CD14-positive monocyte (primary cell): ENCODE data around the gene BAG5. TPM values are rescaled to one million over a fixed set of nuclear protein-coding genes. Genes with fewer than 3 reads are reported as not detected.

Experiments used
- DNase-seq, 3 donors: peaks; one replicate each; pipeline ENCODE4 v3.0.0-alpha.2; 2011 to 2022
- H2AFZ ChIP-seq: 2 replicates; pipeline ENCODE4 v1.6.0; 2012; ENCODE audit warnings: mild to moderate bottlenecking, low read depth, low read length, inconsistent platforms; ENCODE audit not compliant: insufficient read depth, poor library complexity, severe bottlenecking
- H3K27ac ChIP-seq, 2 donors: 1 replicate in 1 of 2; 2 replicates in 1 of 2; pipeline ENCODE4 v1.5.1; 2012 to 2013; ENCODE audit warnings: low read length in 2 of 2, control low read depth in 1 of 2, inconsistent platforms in 1 of 2, low read depth in 1 of 2, mild to moderate bottlenecking in 1 of 2
- H3K27me3 ChIP-seq, 2 donors: one replicate each; pipeline versions ENCODE4 v1.6.0 to v1.6.1; 2011 to 2013; ENCODE audit warnings: low read length in 2 of 2; ENCODE audit not compliant: control insufficient read depth in 2 of 2, insufficient read depth in 2 of 2
- H3K36me3 ChIP-seq, 2 donors: replicated peaks in 1 of 2; 1 replicate in 1 of 2; 2 replicates in 1 of 2; pipeline versions ENCODE4 v1.5.1 to v1.6.1; 2012 to 2013; ENCODE audit warnings: low read length in 2 of 2, control low read depth in 1 of 2, inconsistent platforms in 1 of 2, mild to moderate bottlenecking in 1 of 2; ENCODE audit not compliant: insufficient read depth in 2 of 2, control insufficient read depth in 1 of 2
- H3K4me1 ChIP-seq, 2 donors: 1 replicate in 1 of 2; 2 replicates in 1 of 2; pipeline versions ENCODE4 v1.5.1 to v1.6.1; 2012 to 2013; ENCODE audit warnings: low read length in 2 of 2, control low read depth in 1 of 2, inconsistent platforms in 1 of 2, mild to moderate bottlenecking in 1 of 2, moderate library complexity in 1 of 2; ENCODE audit not compliant: insufficient read depth in 2 of 2, control insufficient read depth in 1 of 2
- H3K4me2 ChIP-seq: replicated peaks from 2 replicates; pipeline ENCODE3; 2012; ENCODE audit warnings: low read length, moderate library complexity, mild to moderate bottlenecking; ENCODE audit not compliant: poor library complexity, severe bottlenecking; ENCODE audit errors: extremely low read depth
- H3K4me3 ChIP-seq, 3 experiments: fragments of 200-600 bp in 1 of 3; sonication (generic) in 1 of 3; replicated peaks in 1 of 3; 1 replicate in 2 of 3; 2 replicates in 1 of 3; pipeline ENCODE4 v1.5.1; 2011 to 2013; ENCODE audit warnings: low read length in 3 of 3, mild to moderate bottlenecking in 3 of 3, control low read depth in 2 of 3, low read depth in 2 of 3, inconsistent platforms in 1 of 3, moderate library complexity in 1 of 3
- H3K79me2 ChIP-seq: 2 replicates; pipeline ENCODE4 v1.6.0; 2012; ENCODE audit warnings: mild to moderate bottlenecking, control low read depth, inconsistent platforms, low read length, moderate library complexity; ENCODE audit not compliant: insufficient read depth
- H3K9ac ChIP-seq: 2 replicates; pipeline ENCODE4 v1.6.0; 2017; ENCODE audit warnings: low read length, mild to moderate bottlenecking; ENCODE audit not compliant: insufficient read depth, poor library complexity, severe bottlenecking
- H3K9me3 ChIP-seq, 2 donors: replicated peaks in 1 of 2; 1 replicate in 1 of 2; 2 replicates in 1 of 2; pipeline versions ENCODE4 v1.5.1 to v1.6.1; 2012 to 2013; ENCODE audit warnings: low read length in 2 of 2, control low read depth in 1 of 2; ENCODE audit not compliant: control insufficient read depth in 1 of 2, insufficient read depth in 1 of 2
- H4K20me1 ChIP-seq: 2 replicates; pipeline ENCODE4 v1.6.0; 2012; ENCODE audit warnings: mild to moderate bottlenecking, low read length, control low read depth, moderate library complexity; ENCODE audit not compliant: insufficient read depth
- H3K27ac Mint-ChIP-seq, 7 donors: one replicate each; pipeline ENCODE4 v1.8.0; 2020; ENCODE audit warnings: mild to moderate bottlenecking in 7 of 7, mixed read lengths in 7 of 7, moderate library complexity in 6 of 7, inconsistent platforms in 2 of 7
- H3K27me3 Mint-ChIP-seq, 3 donors: one replicate each; pipeline ENCODE4 v1.8.0; 2021 to 2022; ENCODE audit warnings: low read depth in 3 of 3, mild to moderate bottlenecking in 3 of 3, mixed read lengths in 3 of 3, moderate library complexity in 3 of 3, inconsistent platforms in 1 of 3
- H3K36me3 Mint-ChIP-seq, 2 donors: one replicate each; pipeline ENCODE4 v1.8.0; 2020; ENCODE audit warnings: mixed read lengths in 2 of 2, inconsistent platforms in 1 of 2, mild to moderate bottlenecking in 1 of 2
- H3K4me1 Mint-ChIP-seq: one replicate; pipeline ENCODE4 v1.8.0; 2020; ENCODE audit warnings: mild to moderate bottlenecking, mixed read lengths
- H3K4me3 Mint-ChIP-seq, 2 donors: one replicate each; pipeline ENCODE4 v1.8.0; 2020; ENCODE audit warnings: mild to moderate bottlenecking in 2 of 2, mixed read lengths in 2 of 2, moderate library complexity in 1 of 2
- H3K9me3 Mint-ChIP-seq, 7 donors: one replicate each; pipeline ENCODE4 v1.8.0; 2020 to 2022; ENCODE audit warnings: mixed read lengths in 7 of 7, mild to moderate bottlenecking in 6 of 7, moderate library complexity in 6 of 7, inconsistent platforms in 2 of 7
- WGBS: methylation state at CpG from one replicate; pipeline ENCODE4 v1.1.5; 2013; ENCODE audit warnings: missing lambda C conversion rate; ENCODE audit not compliant: insufficient coverage; 5-methylcytosine and 5-hydroxymethylcytosine counted together
- intact Hi-C, 2 donors: fragments of 100-400 bp; cut with micrococcal nuclease; formaldehyde crosslinking; loops; one replicate each; pipeline versions ENCODE4 v1.15.0 to v1.15.1; 2023
- polyA plus RNA-seq, 3 donors: library from polyadenylated mRNA; depleted of rRNA in 1 of 3; unstranded in 2 of 3; stranded (reverse) in 1 of 3; fragments of 300-500 nt in 2 of 3; fragments of >200 nt in 1 of 3; fragmentation: Illumina TruSeq in 2 of 3; gene quantifications; 1 replicate in 2 of 3; 2 replicates in 1 of 3; pipeline ENCODE4 v1.2.3, GENCODE V29; 2012 to 2021
- TF ChIP-seq, protein P1 (sequence below): fragments of 200-600 bp; IDR thresholded peaks from one replicate; pipeline ENCODE4 v1.8.0; 2022; ENCODE audit warnings: antibody characterized with exemption, mild to moderate bottlenecking

The BAG5 gene
- polyA plus RNA-seq, 3 donors: 4.7 to 33.1 (median 30.1) TPM

DNA sequence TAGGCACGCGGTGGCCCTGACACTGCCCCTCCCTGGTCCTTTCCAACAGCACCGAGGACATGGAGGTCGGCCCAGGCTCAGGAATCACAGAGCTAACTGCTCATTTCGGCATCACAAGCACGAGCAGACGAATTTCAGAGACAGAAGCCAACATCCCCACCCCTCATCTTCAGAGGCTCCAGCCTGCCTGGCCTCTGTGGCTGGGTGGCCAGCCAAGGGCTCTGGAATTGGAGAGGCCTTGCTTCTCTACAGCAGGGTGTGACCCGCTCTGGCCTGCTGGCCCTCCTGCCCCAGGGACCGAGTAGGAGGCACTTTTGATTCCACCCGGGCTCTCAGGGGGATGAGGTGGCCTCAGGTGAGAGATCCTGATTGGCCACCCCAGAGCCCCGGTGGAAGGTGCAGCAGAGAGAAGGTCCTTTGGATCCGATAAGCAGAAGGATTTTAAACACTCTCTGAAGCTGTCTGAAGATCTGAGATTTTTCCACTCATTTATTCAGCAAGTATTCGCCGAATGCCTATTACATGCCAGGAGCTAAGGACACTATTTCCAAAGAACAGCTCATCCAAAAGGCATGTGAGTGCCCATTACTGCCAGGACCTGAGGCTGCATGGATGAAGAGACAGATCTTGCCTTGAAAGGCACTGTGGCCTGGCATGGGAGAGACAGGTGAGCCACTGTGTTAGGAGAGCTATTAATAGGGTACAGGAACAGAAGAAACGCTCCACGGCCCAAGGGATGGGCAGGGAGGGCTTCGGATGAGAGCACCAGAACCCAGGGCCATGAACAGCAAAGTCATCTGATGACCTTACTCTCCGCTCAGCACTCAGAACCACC, 10.2 kb downstream of the BAG5 start:
- Mint-ChIP-seq H3K27me3 (peaks cover 0 to 1% (median 1%) of the 10 kb centered on the region in 3 donors), H3K27ac (peak overlapping the region in 2 of 7 donors; percentile 13 to 56), H3K9me3 (no peaks in the 10 kb centered on the region), H3K36me3 (peaks cover 3 to 10% of the 10 kb centered on the region in 2 donors), H3K4me1 (peaks cover 2% of the 10 kb centered on the region), H3K4me3 (no peak overlapping the region)
- Histone ChIP-seq H4K20me1 (peaks cover 56% of the 10 kb centered on the region), H3K36me3 (peaks cover 2 to 16% of the 10 kb centered on the region in 2 donors), H2AFZ (no peak overlapping the region), H3K27me3 (no peaks in the 10 kb centered on the region), H3K9me3 (no peaks in the 10 kb centered on the region), H3K9ac (no peak overlapping the region), H3K79me2 (peaks cover 10% of the 10 kb centered on the region), H3K4me2 (no peak overlapping the region), H3K4me1 (no peaks in the 10 kb centered on the region), H3K27ac (no peak overlapping the region), H3K4me3 (no peak overlapping the region)
- intact Hi-C loops: no loop called here
- TF ChIP-seq, protein P1, sequence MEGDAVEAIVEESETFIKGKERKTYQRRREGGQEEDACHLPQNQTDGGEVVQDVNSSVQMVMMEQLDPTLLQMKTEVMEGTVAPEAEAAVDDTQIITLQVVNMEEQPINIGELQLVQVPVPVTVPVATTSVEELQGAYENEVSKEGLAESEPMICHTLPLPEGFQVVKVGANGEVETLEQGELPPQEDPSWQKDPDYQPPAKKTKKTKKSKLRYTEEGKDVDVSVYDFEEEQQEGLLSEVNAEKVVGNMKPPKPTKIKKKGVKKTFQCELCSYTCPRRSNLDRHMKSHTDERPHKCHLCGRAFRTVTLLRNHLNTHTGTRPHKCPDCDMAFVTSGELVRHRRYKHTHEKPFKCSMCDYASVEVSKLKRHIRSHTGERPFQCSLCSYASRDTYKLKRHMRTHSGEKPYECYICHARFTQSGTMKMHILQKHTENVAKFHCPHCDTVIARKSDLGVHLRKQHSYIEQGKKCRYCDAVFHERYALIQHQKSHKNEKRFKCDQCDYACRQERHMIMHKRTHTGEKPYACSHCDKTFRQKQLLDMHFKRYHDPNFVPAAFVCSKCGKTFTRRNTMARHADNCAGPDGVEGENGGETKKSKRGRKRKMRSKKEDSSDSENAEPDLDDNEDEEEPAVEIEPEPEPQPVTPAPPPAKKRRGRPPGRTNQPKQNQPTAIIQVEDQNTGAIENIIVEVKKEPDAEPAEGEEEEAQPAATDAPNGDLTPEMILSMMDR: no peak
- WGBS: 89% methylated on average over 14 of the region's 18 CpGs
- DNase-seq: no peak

DNA sequence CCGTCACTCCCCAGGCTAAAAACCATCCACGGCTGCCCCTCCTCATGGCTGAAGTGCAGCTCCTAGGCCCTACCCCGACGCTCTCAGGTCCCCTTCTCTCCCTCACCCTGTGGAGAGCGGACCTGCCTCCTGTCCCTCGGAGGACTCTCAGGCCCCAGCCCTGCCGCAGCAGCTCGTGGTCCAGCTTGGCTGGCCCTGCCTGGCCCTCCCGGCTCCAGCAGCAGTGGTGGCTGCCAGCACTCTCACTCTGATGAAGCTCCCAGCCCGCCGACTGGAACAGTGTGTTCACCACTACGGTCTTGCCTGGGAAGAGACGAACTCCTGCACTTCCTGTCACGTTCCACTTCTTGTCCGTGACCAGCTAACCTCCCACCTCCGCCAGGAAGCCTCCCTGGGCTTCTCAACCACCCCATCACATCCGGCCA, 11.1 kb downstream of the BAG5 start:
- Mint-ChIP-seq H3K4me1 (no peaks in the 10 kb centered on the region), H3K27me3 (peaks cover 0 to 1% (median 1%) of the 10 kb centered on the region in 3 donors), H3K9me3 (no peaks in the 10 kb centered on the region), H3K4me3 (no peak overlapping the region), H3K27ac (no peak overlapping the region), H3K36me3 (peaks cover 0 to 10% of the 10 kb centered on the region in 2 donors)
- peaks cover 2 to 12% of the 10 kb centered on the region in 2 donors for H3K36me3 ChIP-seq
- H3K4me3 ChIP-seq: no peak overlapping the region
- H3K4me1 ChIP-seq: no peaks in the 10 kb centered on the region
- H3K79me2 ChIP-seq: peaks cover under 1% of the 10 kb centered on the region
- intact Hi-C loops: no loop called here
- no peak overlapping the region for H3K9ac ChIP-seq
- WGBS: 97% methylated on average over 15 of the region's 17 CpGs
- H2AFZ ChIP-seq: no peak overlapping the region
- TF ChIP-seq, protein P1: no peak
- no peak overlapping the region for H3K27ac ChIP-seq
- peaks cover 56% of the 10 kb centered on the region for H4K20me1 ChIP-seq
- H3K9me3 ChIP-seq: no peaks in the 10 kb centered on the region
- DNase-seq: no peak
- no peak overlapping the region for H3K4me2 ChIP-seq
- no peaks in the 10 kb centered on the region for H3K27me3 ChIP-seq
